Neuronal stem cell (in vitro differentiated cells): ENCODE measurements around the gene PIK3C2G.
A peak's percentile ranks its signal among the peaks of the same experiment; 100 is the strongest.

Source experiments
- DNase-seq: peaks from one replicate; pipeline ENCODE4 v3.0.0-alpha.2; 2013; ENCODE audit warnings: low spot score
- H2AFZ ChIP-seq: one replicate; pipeline ENCODE4 v1.6.1; 2013; ENCODE audit warnings: mild to moderate bottlenecking, low read length, inconsistent platforms
- H2AK5ac ChIP-seq: 2 replicates; pipeline ENCODE4 v1.6.1; 2013; ENCODE audit warnings: low read depth, mild to moderate bottlenecking, inconsistent platforms, low read length, moderate library complexity, mixed read lengths
- H2BK120ac ChIP-seq: 2 replicates; pipeline ENCODE4 v1.6.1; 2013; ENCODE audit warnings: low read depth, mild to moderate bottlenecking, inconsistent platforms, low read length, moderate library complexity, mixed read lengths
- H2BK12ac ChIP-seq: one replicate; pipeline ENCODE4 v1.6.1; 2013; ENCODE audit warnings: low read length, inconsistent platforms
- H2BK15ac ChIP-seq: 2 replicates; pipeline ENCODE4 v1.6.1; 2013; ENCODE audit warnings: mild to moderate bottlenecking, low read length, inconsistent platforms, mixed read lengths
- H2BK5ac ChIP-seq: one replicate; pipeline ENCODE4 v1.6.1; 2013; ENCODE audit warnings: inconsistent platforms, mild to moderate bottlenecking, low read length, moderate library complexity
- H3K14ac ChIP-seq: one replicate; pipeline ENCODE4 v1.6.1; 2013; ENCODE audit warnings: low read length, inconsistent platforms
- H3K18ac ChIP-seq: 2 replicates; pipeline ENCODE4 v1.6.1; 2013; ENCODE audit warnings: low read length, inconsistent platforms
- H3K23ac ChIP-seq: 2 replicates; pipeline ENCODE4 v1.6.1; 2013; ENCODE audit warnings: low read depth, mild to moderate bottlenecking, mixed read lengths, low read length, inconsistent platforms; ENCODE audit not compliant: poor library complexity
- H3K27ac ChIP-seq: replicated peaks from 3 replicates; pipeline ENCODE4 v1.5.1; 2013; ENCODE audit warnings: low read length, inconsistent platforms
- H3K27me3 ChIP-seq, 3 experiments: 2 replicates each; pipeline ENCODE4 v1.6.1; 2013; ENCODE audit warnings: low read length in 3 of 3, mild to moderate bottlenecking in 2 of 3, inconsistent platforms in 1 of 3, low read depth in 1 of 3, mixed read lengths in 1 of 3, moderate library complexity in 1 of 3; ENCODE audit not compliant: control insufficient read depth in 3 of 3, insufficient read depth in 3 of 3
- H3K36me3 ChIP-seq, 2 donors: replicated peaks in 1 of 2; 2 replicates each; pipeline ENCODE4 v1.6.1; 2013; ENCODE audit warnings: low read length in 2 of 2; ENCODE audit not compliant: control insufficient read depth in 2 of 2, insufficient read depth in 2 of 2
- H3K4ac ChIP-seq: 2 replicates; pipeline ENCODE4 v1.6.1; 2013; ENCODE audit warnings: inconsistent platforms, mild to moderate bottlenecking, low read length, moderate library complexity
- H3K4me1 ChIP-seq, 2 donors: 1 replicate in 1 of 2; 2 replicates in 1 of 2; pipeline ENCODE4 v1.6.1; 2013; ENCODE audit warnings: low read length in 2 of 2, low read depth in 1 of 2; ENCODE audit not compliant: control insufficient read depth in 2 of 2, insufficient read depth in 1 of 2
- H3K4me2 ChIP-seq: one replicate; pipeline ENCODE4 v1.6.1; 2013; ENCODE audit warnings: mild to moderate bottlenecking, low read length, inconsistent platforms; ENCODE audit not compliant: insufficient read depth, poor library complexity, severe bottlenecking
- H3K4me3 ChIP-seq, 2 donors: 2 replicates each; pipeline ENCODE4 v1.5.1; 2013; ENCODE audit warnings: low read length in 2 of 2, mild to moderate bottlenecking in 2 of 2, inconsistent platforms in 1 of 2, moderate library complexity in 1 of 2
- H3K79me1 ChIP-seq: one replicate; pipeline ENCODE4 v1.6.1; 2013; ENCODE audit warnings: low read depth, mild to moderate bottlenecking, inconsistent platforms, low read length, moderate library complexity
- H3K9ac ChIP-seq: one replicate; pipeline ENCODE4 v1.6.1; 2013; ENCODE audit warnings: mild to moderate bottlenecking, low read depth, low read length, inconsistent platforms; ENCODE audit not compliant: poor library complexity
- H3K9me3 ChIP-seq, 2 donors: replicated peaks in 1 of 2; 2 replicates each; pipeline versions ENCODE3 to v1.6.1; 2013; ENCODE audit warnings: low read length in 2 of 2, mild to moderate bottlenecking in 2 of 2, inconsistent platforms in 1 of 2, low read depth in 1 of 2, mixed read lengths in 1 of 2, moderate library complexity in 1 of 2; ENCODE audit not compliant: control insufficient read depth in 2 of 2, insufficient read depth in 1 of 2
- H4K8ac ChIP-seq: one replicate; pipeline ENCODE4 v1.6.1; 2013; ENCODE audit warnings: low read depth, mild to moderate bottlenecking, inconsistent platforms, low read length, moderate library complexity
- H4K91ac ChIP-seq: one replicate; pipeline ENCODE4 v1.6.1; 2013; ENCODE audit warnings: low read length, low read depth, mild to moderate bottlenecking, inconsistent platforms; ENCODE audit not compliant: poor library complexity
- WGBS, 2 donors: extraction: QIAGEN DNeasy Blood & Tissue Kit; methylation state at CpG; one replicate each; pipeline ENCODE4 v1.1.7; 2013; ENCODE audit warnings: missing lambda C conversion rate in 2 of 2, mixed read lengths in 1 of 2; ENCODE audit not compliant: insufficient read length in 2 of 2, insufficient replicate concordance in 1 of 2; ENCODE audit errors: extremely low coverage in 2 of 2; 5-methylcytosine and 5-hydroxymethylcytosine counted together

Gene PIK3C2G

DNA sequence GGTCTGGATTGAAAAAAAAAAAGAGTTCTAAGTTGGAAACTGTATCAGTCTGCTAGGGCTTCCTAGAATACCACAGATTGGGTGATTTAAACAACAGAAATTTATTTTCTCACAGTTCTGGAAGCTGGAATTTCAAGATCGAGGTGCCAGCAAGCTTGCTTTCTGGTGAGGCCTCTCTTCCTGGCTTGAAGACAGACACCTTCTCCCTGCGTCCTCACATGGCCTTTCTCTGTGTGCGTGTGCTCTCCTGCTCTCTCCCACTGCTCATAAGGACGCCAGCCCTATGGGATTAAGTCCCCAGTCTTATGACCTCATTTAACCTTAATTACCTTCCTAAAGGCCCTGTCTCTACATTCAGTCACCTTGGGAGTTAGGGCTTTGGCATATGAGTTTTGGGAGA lies 215.5 kb downstream of the PIK3C2G start:
- Histone ChIP-seq H3K18ac (no peak overlapping the region), H3K4me3 (no peak overlapping the region), H3K14ac (no peak overlapping the region), H2BK15ac (no peak overlapping the region), H3K9me3 (no peaks in the 10 kb centered on the region), H3K4me2 (no peak overlapping the region), H3K23ac (no peak overlapping the region), H3K36me3 (no peaks in the 10 kb centered on the region), H2BK12ac (no peak overlapping the region), H3K27me3 (no peaks in the 10 kb centered on the region), H3K4me1 (peaks cover 0 to 5% of the 10 kb centered on the region in 2 donors), H4K8ac (no peak overlapping the region), H2BK120ac (no peak overlapping the region), H2BK5ac (no peak overlapping the region), H2AFZ (no peak overlapping the region), H3K27ac (no peak overlapping the region), H3K4ac (no peak overlapping the region), H3K79me1 (no peaks in the 10 kb centered on the region), H2AK5ac (no peak overlapping the region), H4K91ac (no peak overlapping the region), H3K9ac (no peak overlapping the region)
- no peak for DNase-seq
- WGBS, 2 donors: no CpG with 5 or more reads among the region's 4 CpGs

DNA sequence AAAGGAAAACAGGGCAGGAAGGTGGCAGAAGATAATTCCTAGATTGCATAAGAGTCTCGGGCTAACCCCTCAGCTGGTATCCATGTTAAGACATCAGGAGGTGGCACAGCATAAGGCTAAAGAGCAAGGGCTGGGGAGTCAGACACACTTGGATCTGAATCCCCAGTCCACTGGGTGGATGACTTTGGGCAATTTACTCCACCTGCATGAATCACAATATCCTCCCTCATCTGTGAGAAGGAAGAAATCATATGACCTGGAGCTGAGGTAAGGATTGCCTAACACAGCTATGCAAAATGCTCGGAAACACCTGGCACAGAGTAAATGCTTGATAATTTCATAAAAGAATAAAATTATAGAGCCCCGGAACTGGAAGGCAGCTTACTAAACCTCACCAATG lies 217.9 kb downstream of the PIK3C2G start:
- Histone ChIP-seq H2BK15ac (no peak overlapping the region), H4K91ac (no peak overlapping the region), H3K4me3 (no peak overlapping the region), H3K23ac (no peak overlapping the region), H3K36me3 (no peaks in the 10 kb centered on the region), H4K8ac (no peak overlapping the region), H2AK5ac (no peak overlapping the region), H3K4me2 (no peak overlapping the region), H2BK12ac (no peak overlapping the region), H3K27ac (no peak overlapping the region), H3K14ac (no peak overlapping the region), H3K4ac (no peak overlapping the region), H3K9me3 (no peaks in the 10 kb centered on the region), H3K79me1 (no peaks in the 10 kb centered on the region), H3K9ac (no peak overlapping the region), H2AFZ (no peak overlapping the region), H2BK5ac (no peak overlapping the region), H2BK120ac (no peak overlapping the region), H3K4me1 (peaks cover 10% of the 10 kb centered on the region in 2 donors), H3K18ac (no peak overlapping the region), H3K27me3 (no peaks in the 10 kb centered on the region)
- no peak for DNase-seq
- no CpG with 5 or more reads among the region's 3 CpGs for WGBS, 2 donors

DNA sequence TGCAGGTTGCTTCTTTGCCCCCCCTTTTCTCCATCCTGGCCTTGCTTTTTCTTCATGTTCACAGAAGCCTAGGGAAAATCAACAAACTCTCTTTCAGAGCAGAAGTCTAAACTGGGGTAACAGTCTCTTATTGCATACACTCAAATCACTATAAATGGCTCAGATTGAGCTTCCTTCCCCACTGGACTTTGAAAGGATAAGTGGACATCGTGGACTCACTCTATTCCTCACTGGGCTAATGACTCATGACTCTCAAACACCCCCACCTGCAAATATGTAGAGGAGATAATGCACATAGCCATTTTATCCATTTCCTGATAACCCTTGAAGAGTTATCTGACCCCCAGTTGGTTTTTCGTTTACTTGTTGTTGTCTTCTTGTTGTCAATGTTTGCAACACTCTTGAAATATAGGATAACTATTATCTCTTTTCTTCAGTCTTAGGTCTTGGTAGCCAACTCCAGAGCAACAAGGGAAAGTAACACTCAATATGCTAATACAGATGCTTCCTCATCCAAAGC lies 221.3 kb downstream of the PIK3C2G start:
- Histone ChIP-seq H3K27ac (no peak overlapping the region), H3K79me1 (no peaks in the 10 kb centered on the region), H3K14ac (no peak overlapping the region), H3K36me3 (no peaks in the 10 kb centered on the region), H3K27me3 (no peaks in the 10 kb centered on the region), H3K4ac (no peak overlapping the region), H3K4me3 (no peak overlapping the region), H4K8ac (no peak overlapping the region), H2BK120ac (no peak overlapping the region), H3K9ac (no peak overlapping the region), H4K91ac (no peak overlapping the region), H3K4me1 (peaks cover 6 to 16% of the 10 kb centered on the region in 2 donors), H2AFZ (peak overlapping the region; percentile 62), H2BK15ac (no peak overlapping the region), H2BK5ac (no peak overlapping the region), H3K23ac (no peak overlapping the region), H3K9me3 (no peaks in the 10 kb centered on the region), H3K18ac (no peak overlapping the region), H2BK12ac (no peak overlapping the region), H3K4me2 (no peak overlapping the region), H2AK5ac (no peak overlapping the region)
- no CpG with 5 or more reads among the region's 2 CpGs for WGBS, 2 donors
- DNase-seq: no peak

DNA sequence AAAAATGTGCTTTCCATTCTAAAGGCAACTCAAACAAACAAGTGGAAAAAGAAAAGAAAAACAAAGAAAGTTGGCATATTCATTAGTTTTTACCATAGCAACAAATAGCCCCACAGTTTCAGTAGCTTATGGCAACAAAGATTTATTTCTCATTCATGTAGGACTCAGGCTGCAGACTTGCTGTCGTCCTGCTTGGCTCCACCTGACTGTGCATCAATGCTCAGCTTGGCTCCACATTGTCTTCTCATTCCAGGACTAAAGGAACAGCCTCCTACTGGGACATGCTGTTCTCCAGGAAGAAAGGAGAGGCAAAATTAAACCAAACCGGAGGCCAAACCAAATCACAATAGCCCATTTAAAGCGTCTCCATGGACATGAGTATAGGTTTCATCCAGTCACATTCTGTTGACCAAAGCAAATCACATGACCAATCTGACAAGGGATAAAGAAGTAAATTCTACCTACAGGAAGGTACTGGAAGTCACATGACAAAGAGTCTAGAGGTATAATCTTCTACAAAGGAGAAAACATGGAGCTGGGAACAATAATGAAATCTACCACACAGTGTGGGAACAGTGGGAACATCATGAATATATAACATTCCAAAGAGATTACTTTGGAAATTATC lies 222.5 kb downstream of the PIK3C2G start:
- Histone ChIP-seq H3K27me3 (no peaks in the 10 kb centered on the region), H3K4ac (no peak overlapping the region), H3K9ac (no peak overlapping the region), H3K4me2 (no peak overlapping the region), H3K27ac (no peak overlapping the region), H2BK120ac (no peak overlapping the region), H3K36me3 (no peaks in the 10 kb centered on the region), H3K4me1 (peaks cover 5 to 16% of the 10 kb centered on the region in 2 donors), H4K8ac (no peak overlapping the region), H4K91ac (no peak overlapping the region), H2BK5ac (no peak overlapping the region), H3K4me3 (no peak overlapping the region), H3K23ac (no peak overlapping the region), H3K18ac (no peak overlapping the region), H3K9me3 (no peaks in the 10 kb centered on the region), H2AK5ac (no peak overlapping the region), H2BK15ac (no peak overlapping the region), H2BK12ac (no peak overlapping the region), H3K14ac (no peak overlapping the region), H3K79me1 (no peaks in the 10 kb centered on the region), H2AFZ (peak overlapping the region; percentile 59)
- WGBS, 2 donors: no CpG with 5 or more reads among the region's 3 CpGs
- peak; percentile 23 for DNase-seq
